ENCODE results near the gene GRIK5.

DNA sequence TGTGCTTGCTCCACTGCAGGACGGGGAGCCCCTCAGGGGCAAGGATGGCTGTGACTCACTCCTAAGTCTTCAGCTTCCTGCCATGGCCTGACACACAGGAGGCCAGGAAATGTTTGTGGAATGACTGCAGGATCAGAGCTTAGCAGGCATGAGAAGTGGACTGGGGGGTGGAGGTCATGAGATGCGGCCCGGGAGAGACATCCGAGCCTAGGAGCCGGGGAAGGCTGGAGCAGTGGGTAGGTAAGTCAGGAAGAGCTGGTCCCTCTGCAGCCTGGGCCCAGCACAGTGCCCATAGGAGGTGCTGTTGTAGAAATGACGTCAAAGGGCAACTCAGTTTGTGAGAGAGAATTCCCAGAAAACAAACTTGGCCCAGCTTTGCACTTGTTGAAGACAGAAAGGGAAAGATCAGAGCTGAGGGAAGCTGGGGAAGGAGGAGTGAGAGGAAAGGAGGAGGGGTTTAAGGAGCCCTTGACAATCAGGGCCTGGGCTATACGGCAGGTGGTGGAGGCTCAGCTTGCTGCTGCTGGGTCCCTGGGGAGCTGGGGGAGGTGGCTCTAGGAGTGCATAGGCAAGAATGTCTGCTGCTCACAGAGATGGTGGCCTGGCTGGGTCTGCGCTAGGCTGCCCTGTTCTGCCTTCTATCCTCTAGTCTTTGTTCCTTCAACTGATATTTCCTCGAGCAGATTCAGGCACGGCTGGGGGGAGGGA is 43.8 kb upstream of the GRIK5 start:
- TF ChIP-seq, protein P1, sequence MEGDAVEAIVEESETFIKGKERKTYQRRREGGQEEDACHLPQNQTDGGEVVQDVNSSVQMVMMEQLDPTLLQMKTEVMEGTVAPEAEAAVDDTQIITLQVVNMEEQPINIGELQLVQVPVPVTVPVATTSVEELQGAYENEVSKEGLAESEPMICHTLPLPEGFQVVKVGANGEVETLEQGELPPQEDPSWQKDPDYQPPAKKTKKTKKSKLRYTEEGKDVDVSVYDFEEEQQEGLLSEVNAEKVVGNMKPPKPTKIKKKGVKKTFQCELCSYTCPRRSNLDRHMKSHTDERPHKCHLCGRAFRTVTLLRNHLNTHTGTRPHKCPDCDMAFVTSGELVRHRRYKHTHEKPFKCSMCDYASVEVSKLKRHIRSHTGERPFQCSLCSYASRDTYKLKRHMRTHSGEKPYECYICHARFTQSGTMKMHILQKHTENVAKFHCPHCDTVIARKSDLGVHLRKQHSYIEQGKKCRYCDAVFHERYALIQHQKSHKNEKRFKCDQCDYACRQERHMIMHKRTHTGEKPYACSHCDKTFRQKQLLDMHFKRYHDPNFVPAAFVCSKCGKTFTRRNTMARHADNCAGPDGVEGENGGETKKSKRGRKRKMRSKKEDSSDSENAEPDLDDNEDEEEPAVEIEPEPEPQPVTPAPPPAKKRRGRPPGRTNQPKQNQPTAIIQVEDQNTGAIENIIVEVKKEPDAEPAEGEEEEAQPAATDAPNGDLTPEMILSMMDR (IDR thresholded peaks at IDR 0.05; ENCODE audit: low read depth, low read length, missing input control): no peak
- TF ChIP-seq YY1 (IDR thresholded peaks at IDR 0.05) (no peak), HNF4G (IDR thresholded peaks at IDR 0.05) (no peak), SP1 (IDR thresholded peaks at IDR 0.05) (no peak), GABPA (IDR thresholded peaks at IDR 0.05 in 1 of 2, conservative IDR thresholded peaks at IDR 0.05 in 1 of 2) (no peak), HNF4A (conservative IDR thresholded peaks at IDR 0.05) (no peak)
- TF ChIP-seq, protein P2, sequence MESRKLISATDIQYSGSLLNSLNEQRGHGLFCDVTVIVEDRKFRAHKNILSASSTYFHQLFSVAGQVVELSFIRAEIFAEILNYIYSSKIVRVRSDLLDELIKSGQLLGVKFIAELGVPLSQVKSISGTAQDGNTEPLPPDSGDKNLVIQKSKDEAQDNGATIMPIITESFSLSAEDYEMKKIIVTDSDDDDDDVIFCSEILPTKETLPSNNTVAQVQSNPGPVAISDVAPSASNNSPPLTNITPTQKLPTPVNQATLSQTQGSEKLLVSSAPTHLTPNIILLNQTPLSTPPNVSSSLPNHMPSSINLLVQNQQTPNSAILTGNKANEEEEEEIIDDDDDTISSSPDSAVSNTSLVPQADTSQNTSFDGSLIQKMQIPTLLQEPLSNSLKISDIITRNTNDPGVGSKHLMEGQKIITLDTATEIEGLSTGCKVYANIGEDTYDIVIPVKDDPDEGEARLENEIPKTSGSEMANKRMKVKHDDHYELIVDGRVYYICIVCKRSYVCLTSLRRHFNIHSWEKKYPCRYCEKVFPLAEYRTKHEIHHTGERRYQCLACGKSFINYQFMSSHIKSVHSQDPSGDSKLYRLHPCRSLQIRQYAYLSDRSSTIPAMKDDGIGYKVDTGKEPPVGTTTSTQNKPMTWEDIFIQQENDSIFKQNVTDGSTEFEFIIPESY (IDR thresholded peaks at IDR 0.05): no peak
- TF ChIP-seq, protein P3, sequence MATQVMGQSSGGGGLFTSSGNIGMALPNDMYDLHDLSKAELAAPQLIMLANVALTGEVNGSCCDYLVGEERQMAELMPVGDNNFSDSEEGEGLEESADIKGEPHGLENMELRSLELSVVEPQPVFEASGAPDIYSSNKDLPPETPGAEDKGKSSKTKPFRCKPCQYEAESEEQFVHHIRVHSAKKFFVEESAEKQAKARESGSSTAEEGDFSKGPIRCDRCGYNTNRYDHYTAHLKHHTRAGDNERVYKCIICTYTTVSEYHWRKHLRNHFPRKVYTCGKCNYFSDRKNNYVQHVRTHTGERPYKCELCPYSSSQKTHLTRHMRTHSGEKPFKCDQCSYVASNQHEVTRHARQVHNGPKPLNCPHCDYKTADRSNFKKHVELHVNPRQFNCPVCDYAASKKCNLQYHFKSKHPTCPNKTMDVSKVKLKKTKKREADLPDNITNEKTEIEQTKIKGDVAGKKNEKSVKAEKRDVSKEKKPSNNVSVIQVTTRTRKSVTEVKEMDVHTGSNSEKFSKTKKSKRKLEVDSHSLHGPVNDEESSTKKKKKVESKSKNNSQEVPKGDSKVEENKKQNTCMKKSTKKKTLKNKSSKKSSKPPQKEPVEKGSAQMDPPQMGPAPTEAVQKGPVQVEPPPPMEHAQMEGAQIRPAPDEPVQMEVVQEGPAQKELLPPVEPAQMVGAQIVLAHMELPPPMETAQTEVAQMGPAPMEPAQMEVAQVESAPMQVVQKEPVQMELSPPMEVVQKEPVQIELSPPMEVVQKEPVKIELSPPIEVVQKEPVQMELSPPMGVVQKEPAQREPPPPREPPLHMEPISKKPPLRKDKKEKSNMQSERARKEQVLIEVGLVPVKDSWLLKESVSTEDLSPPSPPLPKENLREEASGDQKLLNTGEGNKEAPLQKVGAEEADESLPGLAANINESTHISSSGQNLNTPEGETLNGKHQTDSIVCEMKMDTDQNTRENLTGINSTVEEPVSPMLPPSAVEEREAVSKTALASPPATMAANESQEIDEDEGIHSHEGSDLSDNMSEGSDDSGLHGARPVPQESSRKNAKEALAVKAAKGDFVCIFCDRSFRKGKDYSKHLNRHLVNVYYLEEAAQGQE (IDR thresholded peaks at IDR 0.05): no peak

All from liver (tissue), 3 donors.